ENCODE data around the gene CEP89.
A peak's percentile ranks its signal among the peaks of the same experiment; 100 is the strongest.
"Not testable (repeated sequence)": the region's sequence is repeated elsewhere in the genome, so short reads cannot be mapped to it uniquely, and the experiment has no call there.

CEP89 gene

GRCh38 chr19:32969549-32969948 is 2.2 kb downstream of the CEP89 start:
- DNase-seq (ENCODE audit: low read depth in 4 of 4, low spot score in 1 of 4), result no peak

- DNase-seq (ENCODE audit: low read depth in 4 of 4, low spot score in 1 of 4), result no peak
Observed at GRCh38 chr19:32966750-32967149, 5.0 kb downstream of the CEP89 start.

GRCh38 chr19:32945260-32945659 is 26.5 kb downstream of the CEP89 start:
- no peak for DNase-seq (ENCODE audit: low read depth in 4 of 4, low spot score in 1 of 4)

GRCh38 chr19:32941273-32941672 is 30.5 kb downstream of the CEP89 start:
- DNase-seq (ENCODE audit: low read depth in 4 of 4, low spot score in 1 of 4), result not testable (repeated sequence)

GRCh38 chr19:32936065-32936464 is 35.7 kb downstream of the CEP89 start:
- DNase-seq (ENCODE audit: low read depth in 4 of 4, low spot score in 1 of 4), result no peak

- no peak for DNase-seq (ENCODE audit: low read depth in 4 of 4, low spot score in 1 of 4)
Observed at GRCh38 chr19:32935629-32936028, 36.1 kb downstream of the CEP89 start.

- no peak for DNase-seq (ENCODE audit: low read depth in 4 of 4, low spot score in 1 of 4)
Observed at GRCh38 chr19:32933571-32933970, 38.2 kb downstream of the CEP89 start.

- DNase-seq (ENCODE audit: low read depth in 4 of 4, low spot score in 1 of 4), result no peak
Observed at GRCh38 chr19:32930567-32930966, 41.2 kb downstream of the CEP89 start.

GRCh38 chr19:32928806-32929205 is 43.0 kb downstream of the CEP89 start:
- DNase-seq (ENCODE audit: low read depth in 4 of 4, low spot score in 1 of 4), result no peak

GRCh38 chr19:32924200-32924599 is 47.6 kb downstream of the CEP89 start:
- DNase-seq (ENCODE audit: low read depth in 4 of 4, low spot score in 1 of 4), result no peak

GRCh38 chr19:32921624-32922023 is 50.1 kb downstream of the CEP89 start:
- peak in 1 of 4 experiments; percentile 4 for DNase-seq (ENCODE audit: low read depth in 4 of 4, low spot score in 1 of 4)

GRCh38 chr19:32919365-32919764 is 52.4 kb downstream of the CEP89 start:
- DNase-seq (ENCODE audit: low read depth in 4 of 4, low spot score in 1 of 4), result no peak

GRCh38 chr19:32917616-32917996 is 54.2 kb downstream of the CEP89 start:
- DNase-seq (ENCODE audit: low read depth in 4 of 4, low spot score in 1 of 4), result no peak

- no peak for DNase-seq (ENCODE audit: low read depth in 4 of 4, low spot score in 1 of 4)
Observed at GRCh38 chr19:32916969-32917615, 54.7 kb downstream of the CEP89 start.

- no peak for DNase-seq (ENCODE audit: low read depth in 4 of 4, low spot score in 1 of 4)
Observed at GRCh38 chr19:32914879-32915660, 56.7 kb downstream of the CEP89 start.

GRCh38 chr19:32911467-32911866 is 60.3 kb downstream of the CEP89 start:
- DNase-seq (ENCODE audit: low read depth in 4 of 4, low spot score in 1 of 4), result no peak

GRCh38 chr19:32910874-32911273 is 60.9 kb downstream of the CEP89 start:
- DNase-seq (ENCODE audit: low read depth in 4 of 4, low spot score in 1 of 4), result no peak

- DNase-seq (ENCODE audit: low read depth in 4 of 4, low spot score in 1 of 4), result no peak
Observed at GRCh38 chr19:32910094-32910493, 61.7 kb downstream of the CEP89 start.

GRCh38 chr19:32909257-32909656 is 62.5 kb downstream of the CEP89 start:
- no peak for DNase-seq (ENCODE audit: low read depth in 4 of 4, low spot score in 1 of 4)

- no peak for DNase-seq (ENCODE audit: low read depth in 4 of 4, low spot score in 1 of 4)
Observed at GRCh38 chr19:32908641-32909190, 63.0 kb downstream of the CEP89 start.

- DNase-seq (ENCODE audit: low read depth in 4 of 4, low spot score in 1 of 4), result no peak
Observed at GRCh38 chr19:32902448-32902847, 69.3 kb downstream of the CEP89 start.

- no peak for DNase-seq (ENCODE audit: low read depth in 4 of 4, low spot score in 1 of 4)
Observed at GRCh38 chr19:32901504-32902161, 70.1 kb downstream of the CEP89 start.
